GM19438 (cell line): ENCODE results near the gene FMO2.

Source experiments
- ATAC-seq: cut with Tn5 transposase; IDR thresholded peaks from one replicate; pipeline ENCODE4 v1.9.1; 2021; ENCODE audit warnings: low read depth; ENCODE audit not compliant: unreplicated experiment

The FMO2 gene

DNA sequence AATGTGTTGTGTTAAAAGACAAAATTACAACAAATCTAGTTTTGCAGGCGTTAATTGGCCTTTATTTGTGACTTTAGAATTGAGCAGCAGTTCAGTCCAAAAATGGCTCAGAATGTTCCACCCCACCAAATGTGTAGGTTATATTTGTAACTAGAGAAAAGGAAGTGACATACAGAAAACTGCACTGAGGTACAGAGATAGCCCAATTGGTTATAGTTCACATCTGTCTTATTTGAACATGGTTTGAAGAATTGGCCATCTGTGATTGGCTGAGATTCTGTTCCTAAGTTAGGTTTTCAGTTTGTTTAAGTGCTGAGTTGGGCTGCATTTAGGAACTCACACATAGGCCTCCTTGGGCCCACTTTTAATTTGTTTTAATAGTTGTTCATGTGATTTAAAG lies 12.0 kb upstream of the FMO2 start:
- no peak for ATAC-seq

DNA sequence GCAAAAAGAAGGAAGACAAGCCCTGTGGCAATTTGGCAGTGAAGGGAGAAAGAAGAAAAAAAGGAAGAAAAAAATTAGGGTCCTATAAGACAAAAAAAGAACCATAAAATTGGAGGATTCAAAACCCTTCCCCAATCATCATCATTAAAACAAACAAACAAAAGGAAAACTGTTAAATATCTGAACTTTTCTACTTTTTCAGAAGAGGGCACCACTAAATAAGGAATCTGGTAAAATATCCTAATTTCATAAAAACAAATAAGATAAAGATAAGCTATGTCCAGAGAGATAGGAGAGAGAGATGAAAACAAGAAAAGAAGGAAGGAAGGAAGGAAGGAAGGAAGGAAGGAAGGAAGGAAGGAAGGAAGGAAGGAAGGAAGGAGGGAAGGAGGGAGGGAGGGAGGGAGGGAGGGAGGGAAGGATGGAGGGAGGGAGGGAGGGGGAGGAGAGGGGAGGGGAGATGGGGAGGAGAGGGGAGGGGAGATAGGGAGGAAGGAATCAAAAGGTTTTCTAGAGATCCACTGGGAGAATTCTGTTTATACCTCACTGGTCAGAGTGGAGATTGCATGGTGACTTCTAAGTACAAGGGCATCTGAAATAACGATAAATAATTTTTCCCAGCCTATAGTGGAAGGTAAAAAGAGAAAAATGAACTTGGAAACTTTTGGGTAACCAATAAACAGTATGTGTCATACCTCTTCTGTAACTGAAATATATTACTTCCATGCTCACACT lies 10.4 kb upstream of the FMO2 start:
- ATAC-seq: no peak

DNA sequence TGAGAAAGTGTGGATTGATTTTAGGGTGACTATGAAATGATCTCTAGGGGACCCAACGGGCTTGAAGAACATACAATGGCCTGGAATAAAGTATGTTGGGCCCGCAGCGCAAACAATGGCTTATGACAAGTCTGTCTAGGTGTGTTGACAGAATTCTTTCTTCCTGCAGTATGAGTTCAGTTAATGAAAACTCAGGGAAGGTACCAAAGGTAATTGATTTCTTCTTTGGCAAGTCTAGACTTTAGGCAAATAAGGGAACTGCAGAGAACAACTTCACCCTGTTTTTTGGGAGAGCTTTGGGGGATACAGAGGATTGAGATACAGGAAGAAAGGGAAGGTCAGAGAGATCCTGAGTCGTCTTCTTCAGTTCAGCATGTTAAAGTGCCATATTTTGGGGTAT lies 7.8 kb upstream of the FMO2 start:
- no peak for ATAC-seq

DNA sequence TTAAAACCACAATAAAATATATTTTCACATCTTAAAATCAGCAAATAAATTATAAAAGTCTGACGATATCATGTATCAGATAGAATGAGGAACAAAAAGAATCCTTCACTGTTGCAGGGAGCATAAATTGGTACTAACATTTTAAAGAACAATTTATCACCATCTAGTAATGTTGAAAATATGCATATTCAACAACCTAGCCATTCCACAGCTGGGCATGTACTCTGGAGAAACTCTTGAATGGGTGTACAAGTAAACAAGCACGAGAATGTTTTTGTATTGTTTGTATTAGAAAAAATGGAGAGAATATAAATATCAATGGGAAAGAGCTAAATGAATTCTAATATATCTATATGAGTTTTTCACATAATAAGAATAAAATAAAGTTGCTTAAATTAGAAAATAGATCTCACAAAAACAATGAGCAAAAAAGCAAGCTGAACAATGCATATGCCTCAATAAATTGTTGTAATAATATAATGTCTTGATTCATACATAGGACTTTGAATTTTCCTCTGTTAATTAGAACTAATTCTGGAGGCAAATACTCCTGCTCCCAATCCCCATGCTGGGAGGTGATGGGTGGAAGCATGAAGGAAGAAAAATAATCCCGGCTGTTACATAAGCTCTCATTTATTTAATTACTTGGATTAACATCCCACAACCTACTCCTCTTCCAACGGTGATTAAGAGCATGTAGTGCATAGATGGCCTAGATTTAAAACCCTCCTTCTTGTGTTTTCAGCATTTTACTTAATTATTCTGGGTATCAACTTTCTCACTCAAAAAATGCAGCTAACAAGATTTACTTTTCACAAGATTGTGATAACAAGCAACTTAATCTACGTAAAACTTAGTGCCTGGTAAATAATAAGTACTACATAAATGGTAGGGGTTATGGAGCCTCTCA lies 5.5 kb upstream of the FMO2 start:
- ATAC-seq: no peak

DNA sequence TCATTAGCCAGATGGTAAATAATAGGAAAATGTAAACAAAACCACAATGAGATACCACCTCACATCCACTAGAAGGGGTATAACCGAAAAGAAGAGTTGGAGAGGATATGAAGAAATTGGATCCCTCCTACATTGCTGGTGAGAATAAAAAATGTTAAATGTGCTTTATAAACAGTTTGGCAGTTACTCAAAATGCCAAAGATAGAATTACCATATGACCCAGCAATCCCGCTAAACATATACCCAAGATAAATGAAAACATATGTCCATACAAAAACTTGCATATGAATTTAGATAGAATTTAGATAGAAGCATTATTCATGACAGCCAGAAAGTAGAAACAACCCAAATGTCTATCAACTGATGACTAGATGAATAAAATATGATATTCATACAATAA lies 4.4 kb upstream of the FMO2 start:
- no peak for ATAC-seq

DNA sequence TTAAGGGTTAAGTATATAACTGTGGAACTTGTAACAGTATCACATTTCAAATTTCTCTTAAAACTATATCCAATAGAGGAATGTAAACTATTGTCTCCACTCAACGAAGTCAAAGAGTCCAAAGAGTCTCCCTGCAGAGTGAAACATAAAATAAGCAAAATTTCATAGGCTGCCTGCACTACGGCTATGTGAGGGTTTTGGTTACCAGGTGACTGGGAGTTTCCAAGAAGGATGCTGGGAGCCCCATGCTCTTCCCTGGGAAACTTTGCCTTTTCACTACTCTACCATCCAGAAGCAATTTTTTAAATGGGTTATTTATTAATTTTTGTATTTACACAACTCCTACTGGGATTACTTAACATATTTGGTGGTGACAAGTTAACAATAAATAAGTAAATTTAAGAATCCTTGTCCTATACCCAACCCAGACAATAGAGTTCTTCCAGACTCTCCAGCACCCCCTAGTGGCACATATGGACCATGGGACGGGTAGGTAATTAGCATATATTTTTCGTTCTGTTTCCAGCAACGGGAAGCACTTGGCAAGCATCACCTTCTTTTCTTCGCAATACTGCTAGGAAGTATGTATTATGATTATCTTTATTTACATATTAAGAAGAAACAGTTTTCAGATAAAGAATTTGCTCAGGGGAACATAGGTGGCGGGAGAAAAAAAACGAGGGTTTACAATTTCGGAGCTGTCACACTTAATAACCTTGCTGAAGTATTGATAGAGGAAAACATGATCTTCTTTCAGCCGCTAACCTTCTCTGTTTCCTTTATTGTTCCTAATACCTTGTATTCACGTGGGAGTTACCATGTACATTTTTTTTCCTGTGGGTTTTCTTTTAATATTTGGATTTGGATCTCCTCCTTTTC lies 3.5 kb downstream of the FMO2 start:
- ATAC-seq: no peak

DNA sequence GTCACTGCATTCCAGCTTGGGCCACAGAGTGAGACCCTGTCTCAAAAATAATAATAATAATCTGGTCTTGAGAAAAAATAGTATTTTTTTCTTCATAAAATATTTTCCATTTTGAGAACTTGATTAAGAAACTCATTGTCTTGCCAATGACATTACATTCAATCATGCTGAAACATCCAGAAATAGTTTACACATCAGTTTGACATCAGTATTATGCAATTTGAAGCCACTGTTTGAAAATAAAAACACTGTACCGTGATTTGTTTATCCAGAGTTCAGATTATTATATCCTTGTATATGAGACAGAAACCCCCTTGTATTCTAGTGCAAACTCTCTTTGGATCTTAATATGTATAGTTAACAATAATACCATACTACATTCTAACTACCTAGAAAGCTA lies 6.9 kb downstream of the FMO2 start:
- ATAC-seq: no peak

DNA sequence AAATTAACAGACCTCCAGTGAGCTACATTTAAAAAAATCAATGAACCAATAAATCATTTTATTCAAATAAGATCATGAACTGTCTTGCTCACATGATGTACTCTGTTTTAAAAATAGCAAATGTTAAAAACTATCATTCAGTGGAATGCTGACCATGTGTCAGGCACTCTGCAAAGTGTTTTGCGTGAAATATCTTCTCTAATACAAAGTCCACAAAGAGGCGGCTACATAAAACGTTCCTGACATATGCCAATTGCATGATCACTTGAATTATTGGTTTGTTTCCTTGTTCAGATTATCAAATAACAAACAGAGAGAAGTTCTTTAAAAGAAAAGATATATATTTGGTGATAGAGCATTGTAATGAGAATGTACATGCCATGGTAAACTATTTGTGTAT lies 10.7 kb downstream of the FMO2 start:
- no peak for ATAC-seq

DNA sequence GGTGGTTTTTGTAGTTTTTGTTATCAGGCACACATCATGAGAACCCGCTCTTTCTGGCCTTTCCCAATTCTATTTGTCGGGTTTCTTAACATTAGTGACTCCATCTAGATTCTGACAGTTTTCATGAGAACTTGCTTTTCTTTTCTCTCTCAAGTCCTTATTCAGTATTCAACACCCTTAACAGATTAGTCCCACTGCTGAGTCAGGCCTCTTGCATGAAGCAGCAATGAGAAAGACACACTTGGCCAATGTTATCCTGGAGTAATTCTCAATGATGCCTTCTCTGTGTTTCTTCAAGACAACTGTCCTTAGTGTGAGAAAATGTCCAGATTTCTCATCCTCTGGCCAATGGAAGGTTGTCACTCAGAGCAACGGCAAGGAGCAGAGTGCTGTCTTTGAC lies 11.3 kb downstream of the FMO2 start:
- no peak for ATAC-seq

DNA sequence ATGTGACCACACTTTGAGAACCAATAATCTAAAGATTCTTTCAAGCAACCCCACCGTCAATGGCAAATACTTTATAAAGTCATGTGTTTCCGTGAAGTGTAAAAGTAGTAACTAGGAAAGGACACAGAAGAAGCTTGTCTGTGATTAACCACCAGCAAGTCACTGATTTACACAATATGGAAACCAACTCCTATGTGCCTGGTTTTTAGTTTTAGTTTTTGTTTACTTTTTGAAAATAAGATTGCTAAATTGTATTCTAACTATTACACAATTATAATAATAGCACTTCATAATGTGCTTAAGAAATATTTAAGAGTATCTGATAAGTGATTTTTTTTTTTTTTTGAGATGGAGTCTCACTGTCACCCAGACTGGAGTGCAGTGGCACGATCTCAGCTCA lies 13.0 kb downstream of the FMO2 start:
- no peak for ATAC-seq

DNA sequence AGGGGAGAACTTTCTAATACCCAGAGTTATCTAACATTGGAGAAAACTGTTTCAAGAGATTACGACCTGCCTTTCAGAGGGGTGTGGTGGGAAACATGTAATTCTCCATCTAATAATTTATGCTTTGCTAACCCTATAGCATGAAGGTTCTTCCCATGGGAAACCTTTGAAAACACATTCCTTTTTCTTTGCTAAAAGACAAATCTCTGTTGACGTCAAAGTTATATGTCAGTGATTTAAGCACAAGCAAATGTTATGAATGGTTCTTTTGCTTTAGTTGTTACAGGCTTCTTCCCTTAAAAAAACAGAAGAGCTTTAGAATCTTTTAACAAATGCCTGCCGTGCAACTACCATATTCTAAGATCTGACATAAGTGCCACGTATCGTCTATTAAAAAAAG lies 19.2 kb downstream of the FMO2 start:
- no peak for ATAC-seq

DNA sequence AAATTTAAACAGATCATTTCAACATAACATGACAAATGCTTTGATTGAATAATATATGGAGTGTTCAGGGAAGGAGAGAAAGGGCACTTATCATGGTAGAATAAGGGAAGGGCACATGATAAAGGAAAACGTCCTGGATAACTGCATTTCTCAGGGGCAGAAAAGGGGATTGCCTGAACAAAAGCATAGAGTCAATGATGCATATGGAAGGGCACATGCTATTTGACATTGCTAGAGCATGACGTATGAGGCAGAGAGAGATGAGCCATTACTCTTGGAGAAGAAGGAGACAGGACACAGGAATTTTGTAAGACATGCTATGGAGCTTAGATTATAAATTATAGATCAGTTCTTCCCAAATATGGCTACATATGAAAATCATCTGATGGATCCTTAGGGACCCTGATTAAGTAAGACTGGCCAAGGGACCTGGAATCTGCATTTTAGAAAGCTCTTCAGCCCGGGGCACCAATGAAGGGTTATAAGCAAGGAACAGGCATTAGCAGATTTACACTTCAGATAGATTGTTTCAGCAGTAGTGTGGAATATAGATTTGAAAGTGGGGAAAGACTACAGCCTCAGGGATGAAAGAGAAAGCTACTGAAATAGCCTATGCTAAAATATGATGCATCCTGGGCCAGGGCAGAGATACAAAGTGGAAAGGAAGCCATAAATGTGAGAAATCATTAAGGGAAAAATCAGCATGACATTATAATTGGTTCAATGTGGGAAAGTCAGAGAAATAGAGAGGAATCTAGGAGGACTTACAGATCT lies 21.3 kb downstream of the FMO2 start:
- ATAC-seq: no peak

DNA sequence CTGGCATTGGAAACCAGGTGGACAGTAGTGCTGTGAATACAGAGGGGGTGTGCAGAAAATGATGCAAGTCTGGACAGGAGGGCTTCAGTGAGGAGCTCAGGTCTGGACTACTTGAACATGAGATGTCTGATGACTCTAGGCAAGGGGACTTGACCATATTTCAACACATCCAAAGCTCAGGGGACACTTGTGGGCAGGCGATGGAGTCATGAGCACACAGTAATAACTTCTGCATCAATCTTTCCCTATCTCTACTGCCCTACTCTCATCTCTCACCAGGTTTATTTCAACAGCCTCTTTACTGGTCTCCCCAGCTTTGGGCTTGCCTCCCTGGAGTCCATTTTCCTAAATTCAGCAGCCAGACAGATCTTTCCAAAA lies 21.9 kb downstream of the FMO2 start:
- no peak for ATAC-seq

DNA sequence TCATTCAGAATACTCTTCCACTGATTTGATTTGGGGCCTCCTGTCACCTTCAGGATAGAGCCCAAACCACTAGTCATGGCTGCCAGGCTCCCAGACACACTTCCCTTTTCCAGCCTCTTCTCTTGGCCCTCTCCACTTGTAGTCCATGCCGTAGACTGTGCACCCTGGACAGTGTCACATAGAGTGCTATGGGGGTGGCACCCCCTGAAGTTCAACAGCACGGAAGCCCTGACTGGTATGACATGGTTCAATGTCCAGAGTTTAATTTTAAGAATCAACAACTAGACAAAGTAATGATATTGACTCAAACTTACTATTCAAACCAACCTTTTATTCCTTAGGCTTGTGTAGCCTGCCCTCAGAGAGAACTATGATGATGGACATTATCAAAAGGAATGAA lies 22.3 kb downstream of the FMO2 start:
- no peak for ATAC-seq

DNA sequence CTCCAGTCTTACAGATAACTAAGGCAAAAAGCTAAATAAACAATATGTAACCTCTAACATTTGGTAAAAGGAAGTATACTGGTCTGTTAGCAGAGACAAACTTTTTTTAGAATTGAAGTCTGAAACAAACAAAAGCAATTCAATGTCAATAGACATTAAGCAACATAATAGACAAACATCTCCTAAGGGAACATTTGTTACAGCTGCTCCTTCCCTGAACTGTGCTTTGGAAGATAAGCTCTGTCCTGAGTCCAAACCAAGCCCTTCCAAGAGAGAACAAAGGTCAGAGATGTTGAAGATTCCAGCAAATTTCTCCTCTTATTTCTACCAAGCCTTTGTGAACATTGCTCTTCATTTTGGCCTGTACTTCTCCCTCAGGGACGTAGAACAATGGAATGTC lies 25.3 kb downstream of the FMO2 start:
- no peak for ATAC-seq

DNA sequence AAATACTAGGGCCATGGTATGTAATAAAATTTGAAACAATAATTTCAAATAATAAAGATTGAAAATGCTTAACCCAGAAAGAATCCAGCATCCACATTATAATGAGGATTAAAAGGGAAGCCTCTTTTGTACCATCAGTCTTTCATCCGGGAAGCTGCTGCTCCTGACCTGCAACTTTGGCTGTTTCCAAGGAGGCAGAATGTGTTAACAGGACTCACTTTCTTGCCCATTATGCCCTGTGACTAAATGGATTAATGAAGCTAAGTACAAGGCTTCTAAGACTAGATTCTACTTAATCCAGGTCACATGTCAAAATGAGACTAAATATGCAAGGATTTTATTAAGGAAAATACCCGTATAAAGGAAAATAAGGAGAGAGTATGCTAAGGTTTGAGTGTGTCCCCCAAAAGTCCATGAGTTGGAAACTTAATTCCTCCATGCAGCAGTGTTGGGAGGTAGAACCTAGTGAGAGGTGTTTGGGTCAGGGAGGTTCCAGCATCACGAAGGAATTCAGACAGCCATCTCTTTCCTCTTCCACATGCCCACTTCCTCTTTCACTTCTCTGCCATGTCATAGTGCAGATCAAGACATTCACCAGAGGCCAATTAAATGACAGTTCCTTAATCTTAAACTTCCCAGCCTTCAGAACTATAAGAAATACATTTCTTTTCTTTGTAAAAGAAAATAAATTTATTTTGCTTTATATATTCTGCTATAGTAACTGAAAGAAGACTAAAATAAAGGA lies 27.7 kb downstream of the FMO2 start:
- ATAC-seq: no peak

DNA sequence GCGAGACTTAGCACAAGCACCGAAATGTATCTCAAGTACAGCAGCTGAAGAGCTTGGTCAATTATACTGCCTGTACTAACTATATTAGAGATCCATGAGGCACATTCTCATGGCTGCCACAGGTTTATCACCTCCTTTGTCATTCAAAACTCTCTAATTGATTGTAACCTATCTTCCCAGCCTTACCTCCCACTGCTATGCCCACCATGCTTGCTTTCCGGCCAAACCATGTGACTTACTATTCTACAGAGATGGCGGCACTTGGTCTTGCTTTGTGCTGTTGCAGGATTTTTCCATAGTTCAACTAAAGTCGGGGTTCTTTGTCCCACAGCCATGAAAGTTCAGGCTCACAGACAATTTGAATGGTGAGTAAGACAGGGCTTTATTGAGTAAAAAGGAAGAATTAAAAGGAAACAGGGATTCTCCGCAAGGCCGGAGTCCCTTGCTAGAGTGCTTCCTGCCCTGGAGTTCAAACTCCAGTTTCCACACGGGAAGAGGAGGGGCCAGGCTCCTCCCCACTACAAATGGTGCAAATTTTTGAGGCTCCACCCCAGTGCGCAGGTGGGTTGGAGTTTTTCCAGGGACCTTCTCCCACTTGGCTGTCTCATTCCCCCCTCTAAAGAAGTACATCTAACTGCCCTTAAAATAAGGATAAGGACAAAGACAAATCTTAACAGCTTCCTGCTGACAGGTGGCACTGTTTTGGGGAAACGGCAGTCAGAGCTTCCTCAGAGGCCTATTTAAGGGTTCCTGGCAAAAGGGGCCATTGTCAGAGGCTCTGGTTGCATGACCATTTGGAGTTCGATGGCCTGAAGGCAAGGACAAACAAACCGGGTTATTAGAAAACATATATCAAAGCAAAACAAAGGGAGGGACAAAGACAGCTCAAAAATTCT lies 28.7 kb downstream of the FMO2 start:
- ATAC-seq: no peak

DNA sequence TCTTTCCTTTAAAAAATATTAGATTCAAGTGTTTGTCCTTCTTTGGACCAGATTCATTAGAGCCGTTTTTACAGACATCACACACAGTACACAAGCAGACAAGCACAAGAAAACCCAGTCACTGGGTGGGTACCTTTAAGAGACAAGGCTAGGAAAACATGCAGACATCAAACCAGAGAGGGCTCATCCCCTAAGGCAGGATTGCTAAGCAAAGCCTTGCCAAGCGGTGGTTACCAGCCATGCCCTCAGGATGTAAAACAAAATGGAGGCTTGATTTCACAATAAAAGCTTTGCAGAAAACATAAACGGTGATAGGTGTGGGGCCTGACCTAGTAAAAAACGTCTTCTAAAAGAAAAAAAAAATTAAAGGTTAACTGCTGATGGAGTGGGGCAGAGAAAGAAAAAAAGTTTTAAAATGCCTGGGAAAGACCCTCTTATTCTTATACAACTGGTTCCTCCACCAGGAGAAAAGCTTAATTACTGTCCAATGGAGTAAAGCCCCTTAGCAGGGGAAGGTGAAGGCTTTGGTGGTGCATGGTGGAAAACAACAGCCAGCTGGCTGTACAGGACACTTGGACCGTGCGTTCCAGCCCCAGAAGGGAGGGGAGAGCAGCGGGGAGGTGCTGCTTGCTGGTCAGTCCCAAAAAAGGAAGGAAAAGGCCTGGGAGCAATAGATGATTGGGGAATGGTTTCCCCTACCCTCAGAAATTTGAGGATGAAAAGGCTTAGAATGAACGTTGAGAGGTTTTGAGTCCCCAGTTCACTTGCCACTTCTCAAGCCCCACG lies 32.8 kb downstream of the FMO2 start:
- no peak for ATAC-seq
